Measurements from ENCODE around the gene SH3GL1. TPM values are rescaled to one million over a fixed set of nuclear protein-coding genes. Genes with fewer than 3 reads are reported as not detected.

The SH3GL1 gene
- total RNA-seq, 1 donor from 2014 or later: 66.5 TPM

- no peak for DNase-seq (ENCODE audit: low read depth)
- no peak overlapping the region for H3K4me3 ChIP-seq (ENCODE audit: low read depth, low read length)
- no peak for TF ChIP-seq CTCF (conservative IDR thresholded peaks at IDR 0.05; ENCODE audit: low read depth, low read length)
Measured at GRCh38 chr19:4413588-4413987, 13.2 kb upstream of the SH3GL1 start.

GRCh38 chr19:4409123-4409933, 9.0 kb upstream of the SH3GL1 start:
- TF ChIP-seq CTCF (conservative IDR thresholded peaks at IDR 0.05; ENCODE audit: low read depth, low read length): no peak
- no peak overlapping the region for H3K4me3 ChIP-seq (ENCODE audit: low read depth, low read length)
- no peak for DNase-seq (ENCODE audit: low read depth)

- H3K4me3 ChIP-seq (ENCODE audit: low read depth, low read length): no peak overlapping the region
- no peak for TF ChIP-seq CTCF (conservative IDR thresholded peaks at IDR 0.05; ENCODE audit: low read depth, low read length)
- no peak for DNase-seq (ENCODE audit: low read depth)
Measured at GRCh38 chr19:4406626-4407025, 6.3 kb upstream of the SH3GL1 start.

- H3K4me3 ChIP-seq (ENCODE audit: low read depth, low read length): no peak overlapping the region
- no peak for TF ChIP-seq CTCF (conservative IDR thresholded peaks at IDR 0.05; ENCODE audit: low read depth, low read length)
- DNase-seq (ENCODE audit: low read depth): no peak
Measured at GRCh38 chr19:4405977-4406376, 5.6 kb upstream of the SH3GL1 start.

- H3K4me3 ChIP-seq (ENCODE audit: low read depth, low read length): peak overlapping the region; percentile 93
- TF ChIP-seq CTCF (conservative IDR thresholded peaks at IDR 0.05; ENCODE audit: low read depth, low read length): no peak
- no peak for DNase-seq (ENCODE audit: low read depth)
Measured at GRCh38 chr19:4403005-4403761, 2.8 kb upstream of the SH3GL1 start.

GRCh38 chr19:4402171-4403004, 2.0 kb upstream of the SH3GL1 start, which contains the start of gene CHAF1A:
Gene CHAF1A (plus strand): TSS chr19:4402640. CDS start chr19:4402763, 123 bp downstream.
- no peak for TF ChIP-seq CTCF (conservative IDR thresholded peaks at IDR 0.05; ENCODE audit: low read depth, low read length)
- peak; percentile 97 for DNase-seq (ENCODE audit: low read depth)
- peak within 1 kb of the TSS; percentile 93 for H3K4me3 ChIP-seq (ENCODE audit: low read depth, low read length)
